Thoracic aorta (tissue), 2 donors: ENCODE data around the gene DACH1. TPM values are rescaled to one million over a fixed set of nuclear protein-coding genes. Genes with fewer than 3 reads are reported as not detected.

Experiments used
- ATAC-seq: fragments of 150-250 bp; one replicate; pipeline ENCODE4 v1.8.0; 2017; ENCODE audit warnings: low read depth; ENCODE audit not compliant: insufficient number of reproducible peaks, low FRiP score
- DNase-seq: peaks from one replicate; pipeline ENCODE4 v3.0.0-alpha.2; 2020; ENCODE audit warnings: low spot score
- H3K27ac ChIP-seq, 2 donors: fragments of 200-600 bp; sonication (generic); 1 replicate in 1 of 2; 2 replicates in 1 of 2; pipeline ENCODE4 v1.5.1; 2016; ENCODE audit warnings: mild to moderate bottlenecking in 2 of 2, moderate library complexity in 2 of 2
- H3K27me3 ChIP-seq: fragments of 200-600 bp; sonication (generic); replicated peaks from 2 replicates; pipeline ENCODE4 v1.6.0; 2016; ENCODE audit warnings: mild to moderate bottlenecking; ENCODE audit not compliant: insufficient read depth
- H3K36me3 ChIP-seq: fragments of 200-600 bp; sonication (generic); one replicate; pipeline ENCODE4 v1.5.1; 2016
- H3K4me1 ChIP-seq, 2 donors: fragments of 200-600 bp; sonication (generic); 1 replicate in 1 of 2; 2 replicates in 1 of 2; pipeline versions ENCODE4 v1.5.1 to v1.6.0; 2016; ENCODE audit warnings: low read depth in 2 of 2, mild to moderate bottlenecking in 1 of 2; ENCODE audit not compliant: control insufficient read depth in 1 of 2
- H3K4me3 ChIP-seq: fragments of 200-600 bp; sonication (generic); 2 replicates; pipeline ENCODE4 v1.5.1; 2016; ENCODE audit warnings: mild to moderate bottlenecking
- H3K9me3 ChIP-seq: fragments of 200-600 bp; sonication (generic); 2 replicates; pipeline ENCODE4 v1.5.1; 2016
- total RNA-seq, 2 donors: library from RNA; depleted of rRNA; stranded (reverse); fragments of >200 nt; gene quantifications; one replicate each; pipeline versions ENCODE4 v1.1.0 to v1.2.3, GENCODE V29; 2016
- TF ChIP-seq, protein P1 (sequence below): fragments of 200-600 bp; sonication (generic); IDR thresholded peaks from one replicate; pipeline ENCODE4 v1.5.1; 2019; ENCODE audit warnings: antibody characterized with exemption

The DACH1 gene
- total RNA-seq, 2 donors from 2014 or later: 0.14 to 1.3 TPM

DNA sequence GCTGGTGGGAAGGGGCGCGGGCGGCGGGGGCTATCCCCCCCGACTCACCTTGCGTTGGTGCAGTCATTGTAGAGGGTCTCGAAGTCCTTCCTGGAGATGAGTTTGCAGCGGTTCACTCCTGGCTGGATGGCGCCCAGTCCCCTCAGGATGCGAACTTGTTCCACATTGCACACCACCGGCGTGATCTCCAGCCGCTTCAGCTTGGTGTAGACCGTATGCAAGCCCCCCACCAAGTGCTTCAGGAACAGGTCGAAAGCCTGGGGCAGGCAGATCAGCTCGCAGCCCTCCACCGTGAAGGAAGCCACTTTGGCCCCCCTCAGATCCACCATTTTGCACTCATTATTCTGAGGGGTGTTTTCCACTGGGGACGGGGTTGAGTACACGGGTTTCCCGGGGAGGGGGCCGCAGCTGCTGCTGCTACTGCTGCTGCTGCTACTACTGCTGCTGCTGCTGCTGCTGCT is 1.1 kb downstream of the DACH1 start:
- DNase-seq: no peak
- no peak for ATAC-seq
- Histone ChIP-seq H3K4me3 (peak overlapping the region; percentile 69), H3K27ac (no peak overlapping the region), H3K4me1 (peaks cover 12 to 23% of the 10 kb centered on the region in 2 donors), H3K27me3 (no peaks in the 10 kb centered on the region), H3K9me3 (no peaks in the 10 kb centered on the region), H3K36me3 (no peaks in the 10 kb centered on the region)
- TF ChIP-seq, protein P1, sequence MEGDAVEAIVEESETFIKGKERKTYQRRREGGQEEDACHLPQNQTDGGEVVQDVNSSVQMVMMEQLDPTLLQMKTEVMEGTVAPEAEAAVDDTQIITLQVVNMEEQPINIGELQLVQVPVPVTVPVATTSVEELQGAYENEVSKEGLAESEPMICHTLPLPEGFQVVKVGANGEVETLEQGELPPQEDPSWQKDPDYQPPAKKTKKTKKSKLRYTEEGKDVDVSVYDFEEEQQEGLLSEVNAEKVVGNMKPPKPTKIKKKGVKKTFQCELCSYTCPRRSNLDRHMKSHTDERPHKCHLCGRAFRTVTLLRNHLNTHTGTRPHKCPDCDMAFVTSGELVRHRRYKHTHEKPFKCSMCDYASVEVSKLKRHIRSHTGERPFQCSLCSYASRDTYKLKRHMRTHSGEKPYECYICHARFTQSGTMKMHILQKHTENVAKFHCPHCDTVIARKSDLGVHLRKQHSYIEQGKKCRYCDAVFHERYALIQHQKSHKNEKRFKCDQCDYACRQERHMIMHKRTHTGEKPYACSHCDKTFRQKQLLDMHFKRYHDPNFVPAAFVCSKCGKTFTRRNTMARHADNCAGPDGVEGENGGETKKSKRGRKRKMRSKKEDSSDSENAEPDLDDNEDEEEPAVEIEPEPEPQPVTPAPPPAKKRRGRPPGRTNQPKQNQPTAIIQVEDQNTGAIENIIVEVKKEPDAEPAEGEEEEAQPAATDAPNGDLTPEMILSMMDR: no peak

DNA sequence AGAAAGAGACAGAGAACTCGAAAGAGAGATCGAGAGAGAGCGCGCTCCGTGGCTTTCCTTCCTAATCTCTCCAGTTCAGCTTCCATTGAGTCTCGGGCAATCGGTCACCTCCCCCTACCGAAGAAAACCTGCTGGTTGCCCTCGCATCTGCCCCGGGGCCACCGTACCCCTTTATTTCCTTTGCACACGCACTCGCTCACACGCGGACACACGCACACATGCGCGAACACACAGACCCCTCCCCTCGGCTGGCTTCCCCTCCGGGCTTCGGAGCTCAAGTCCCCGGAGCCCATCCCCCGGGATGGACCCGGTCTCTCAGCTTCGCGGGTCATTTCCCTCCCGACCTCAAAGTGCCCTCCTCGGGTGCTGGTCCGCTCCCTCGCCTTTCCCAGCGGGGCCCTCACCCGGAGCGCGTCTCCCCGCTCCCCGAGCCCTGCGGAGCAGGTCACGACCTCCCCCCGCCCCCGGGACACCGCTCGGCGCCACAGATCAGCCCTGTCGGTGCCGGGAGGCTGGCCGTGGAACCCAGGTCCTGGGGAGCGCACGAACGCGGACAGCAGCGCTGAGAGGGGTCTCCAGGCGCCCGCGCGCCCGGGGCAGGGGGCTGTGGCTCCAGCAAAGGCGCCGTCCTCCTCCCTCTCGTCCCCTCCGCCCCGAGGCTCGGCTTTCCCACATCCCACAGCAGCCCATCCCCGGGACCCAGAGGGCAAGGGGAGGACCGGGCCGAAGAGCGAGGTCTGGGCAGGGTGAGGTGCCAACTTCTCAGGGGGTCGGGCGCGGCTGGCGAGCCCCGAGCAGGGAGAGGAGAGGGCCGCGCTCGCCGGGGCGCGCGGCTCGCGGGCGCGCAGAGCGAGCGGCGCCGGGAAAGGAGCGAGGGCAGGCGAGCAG is 1.8 kb downstream of the DACH1 start:
- no peaks in the 10 kb centered on the region for H3K9me3 ChIP-seq
- peak overlapping the region; percentile 69 for H3K4me3 ChIP-seq
- no peak for ATAC-seq
- H3K27ac ChIP-seq: no peak overlapping the region
- H3K4me1 ChIP-seq: peaks cover 12 to 23% of the 10 kb centered on the region in 2 donors
- TF ChIP-seq, protein P1: no peak
- H3K36me3 ChIP-seq: no peaks in the 10 kb centered on the region
- H3K27me3 ChIP-seq: no peaks in the 10 kb centered on the region
- no peak for DNase-seq

DNA sequence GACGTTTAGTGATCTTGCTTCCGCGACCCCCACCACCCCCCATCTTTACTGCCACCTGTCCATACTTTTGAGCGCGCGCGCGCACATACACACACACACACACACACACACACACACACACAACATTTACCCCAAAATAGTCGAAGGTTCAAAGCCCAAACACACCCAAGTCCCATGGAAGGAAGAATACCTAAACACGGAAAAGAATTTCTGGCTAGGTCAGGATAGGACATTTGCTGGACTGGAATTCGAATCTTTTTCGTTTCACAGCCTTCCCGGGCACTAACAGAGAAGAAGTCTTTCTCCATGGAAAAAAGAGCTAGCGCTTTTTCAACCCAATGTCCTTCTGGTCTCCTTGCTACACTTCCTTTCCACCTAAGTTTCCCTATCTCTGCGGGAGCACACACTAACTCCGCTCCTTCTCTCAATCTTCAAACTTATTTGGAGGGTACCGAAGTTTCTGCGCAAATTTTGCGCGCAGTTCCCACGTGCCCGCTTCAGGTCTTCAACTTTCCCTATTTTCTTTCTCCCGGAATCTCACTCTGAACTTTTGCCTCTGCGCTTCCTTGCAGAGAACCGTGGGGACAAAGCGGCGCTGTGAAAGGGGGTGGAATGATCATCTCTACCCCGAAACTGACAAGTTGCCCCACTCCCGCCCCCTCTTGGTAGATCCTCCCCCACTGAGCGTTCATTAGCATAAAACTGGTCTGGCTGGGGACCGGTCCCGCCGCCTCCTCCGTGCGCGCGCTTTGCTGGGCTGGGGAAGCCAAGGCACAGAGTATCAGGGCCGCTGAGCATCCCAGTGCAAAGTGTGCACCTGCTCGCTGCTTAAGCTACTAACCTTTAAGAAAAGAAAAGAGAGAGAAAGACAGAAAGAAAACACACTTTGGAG is 2.7 kb downstream of the DACH1 start:
- no peak for ATAC-seq
- Histone ChIP-seq H3K9me3 (no peaks in the 10 kb centered on the region), H3K4me1 (peaks cover 12 to 23% of the 10 kb centered on the region in 2 donors), H3K4me3 (peak overlapping the region; percentile 69), H3K27ac (no peak overlapping the region), H3K27me3 (no peaks in the 10 kb centered on the region), H3K36me3 (no peaks in the 10 kb centered on the region)
- TF ChIP-seq, protein P1: no peak
- no peak for DNase-seq

DNA sequence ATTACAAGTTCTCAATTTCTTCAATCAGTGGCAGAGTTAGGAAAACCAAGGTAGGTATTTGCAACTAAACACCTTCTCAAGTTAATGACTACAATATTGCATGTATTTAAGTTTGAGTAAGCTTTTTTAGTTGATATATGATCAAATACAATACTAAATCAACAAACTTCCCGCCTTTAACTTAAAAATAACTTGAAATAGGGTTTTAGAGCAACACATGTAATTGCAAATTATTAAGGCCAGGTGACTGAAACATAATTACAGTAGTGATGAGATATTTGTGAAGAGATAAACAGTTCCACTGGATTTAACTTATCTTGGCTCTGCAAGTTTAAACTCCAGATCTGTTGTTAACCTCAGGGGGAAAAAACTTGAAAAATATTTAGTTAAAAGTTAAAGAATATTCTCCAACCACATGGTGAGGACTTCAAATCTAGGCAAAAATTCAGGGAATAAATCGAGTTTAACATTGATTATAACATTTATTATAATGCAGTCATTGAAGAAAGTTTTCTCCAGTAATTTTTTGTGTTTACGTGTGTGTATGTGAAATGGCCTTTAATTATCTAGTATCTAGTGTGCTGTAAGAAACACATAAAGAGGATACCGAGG is 3.6 kb downstream of the DACH1 start:
- Histone ChIP-seq H3K4me3 (no peak overlapping the region), H3K27ac (no peak overlapping the region), H3K4me1 (peaks cover 12 to 23% of the 10 kb centered on the region in 2 donors), H3K36me3 (no peaks in the 10 kb centered on the region), H3K27me3 (no peaks in the 10 kb centered on the region), H3K9me3 (no peaks in the 10 kb centered on the region)
- DNase-seq (no peak), ATAC-seq (no peak)
- TF ChIP-seq, protein P1: no peak
